ENCODE results near the gene SPEF1.
A peak's percentile ranks its signal among the peaks of the same experiment; 100 is the strongest.

SPEF1 gene

DNA sequence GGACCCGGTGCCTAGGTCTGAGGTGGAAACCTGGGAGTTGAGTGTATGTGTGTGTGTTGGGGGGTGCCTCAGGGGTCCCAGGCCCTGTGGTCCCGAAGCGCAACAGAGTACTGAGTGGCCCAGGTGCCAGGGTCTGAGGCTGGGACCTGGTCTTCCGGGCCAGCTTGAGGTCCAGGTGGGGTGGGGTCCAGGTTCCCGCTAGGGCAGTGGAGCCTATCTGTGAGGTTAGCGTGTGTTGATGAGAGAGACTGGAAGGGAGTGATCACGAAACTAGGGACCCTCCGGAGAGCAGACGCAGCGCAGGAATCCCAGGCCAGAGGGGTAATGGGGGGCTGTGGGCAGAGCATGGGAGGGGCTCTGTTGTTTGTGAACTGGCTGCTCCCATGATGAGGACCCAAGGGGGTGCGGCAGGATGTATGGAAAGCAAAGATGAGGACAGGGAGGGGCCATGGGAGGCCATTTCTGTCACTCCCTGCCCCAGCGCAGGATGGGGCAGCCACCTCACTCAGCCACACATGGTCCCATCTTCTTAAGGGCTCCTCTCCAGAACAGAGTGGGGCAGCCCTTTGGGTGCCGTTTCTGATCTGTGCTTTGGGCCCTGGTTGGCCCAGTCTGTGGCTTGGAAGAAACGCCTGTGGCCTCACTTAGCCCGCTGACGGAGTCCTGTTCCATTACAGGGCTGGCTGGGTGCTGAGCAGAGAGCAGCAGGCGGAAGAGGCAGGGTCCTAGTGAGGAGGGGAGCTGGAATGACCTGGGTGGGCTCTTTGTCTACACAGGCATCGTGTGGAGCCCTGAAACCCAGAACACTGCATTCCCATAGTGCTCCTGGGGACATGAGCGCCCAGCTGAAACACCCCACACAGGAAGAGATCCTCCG, 47.9 kb downstream of the SPEF1 start:
- TF ChIP-seq Cebpa-rat (IDR thresholded peaks at IDR 0.05) = no peak
- Histone ChIP-seq H3K9me3 (replicated peaks in 1 of 11) (no peaks in the 10 kb centered on the region), H3K27me3 (peaks cover 25 to 40% (median 31%) of the 10 kb centered on the region in 11 experiments), H3K4me3 (no peak overlapping the region; a peak in 1 of 20 replicates), H3K9ac (peak overlapping the region in 2 of 11 experiments; percentile 39 to 44; a peak in 2 of 22 replicates), H3K27ac (no peak overlapping the region), H4K20me1 (no peaks in the 10 kb centered on the region), H3K36me3 (no peaks in the 10 kb centered on the region), H3K4me2 (peak overlapping the region; percentile 19 to 84 (median 61); a peak in 21 of 22 replicates), H3K4me1 (peaks cover 19 to 58% (median 35%) of the 10 kb centered on the region in 10 experiments; a peak in 19 of 20 replicates)

- peaks cover 25 to 40% (median 31%) of the 10 kb centered on the region in 11 experiments for H3K27me3 ChIP-seq
- H3K9me3 ChIP-seq (replicated peaks in 1 of 11) = no peaks in the 10 kb centered on the region
- H3K4me3 ChIP-seq = peak within 1 kb of the TSS in 3 of 10 experiments; percentile 5 to 38 (median 24); a peak in 3 of 20 replicates
- peaks cover 27 to 66% (median 43%) of the 10 kb centered on the region in 10 experiments for H3K4me1 ChIP-seq
- no peaks in the 10 kb centered on the region for H3K36me3 ChIP-seq
- H3K4me2 ChIP-seq = peak within 1 kb of the TSS; percentile 19 to 84 (median 61); a peak in 21 of 22 replicates
- H4K20me1 ChIP-seq = no peaks in the 10 kb centered on the region
- H3K27ac ChIP-seq = no peak within 1 kb of the TSS; a peak in 1 of 22 replicates
- TF ChIP-seq Cebpa-rat (IDR thresholded peaks at IDR 0.05) = no peak
- H3K9ac ChIP-seq = peak within 1 kb of the TSS in 5 of 11 experiments; percentile 18 to 44 (median 39); a peak in 3 of 22 replicates
Observed at GRCh38 chr20:3732327-3733118, 48.7 kb downstream of the SPEF1 start, which contains the start of gene HSPA12B. Gene HSPA12B (plus strand): TSS chr20:3732685. CDS start chr20:3738675, 5,990 bp downstream.

- H3K9me3 ChIP-seq (replicated peaks in 1 of 11) = no peaks in the 10 kb centered on the region
- no peak overlapping the region for H3K4me3 ChIP-seq
Observed at GRCh38 chr20:3731944-3732326, 49.3 kb downstream of the SPEF1 start.

DNA sequence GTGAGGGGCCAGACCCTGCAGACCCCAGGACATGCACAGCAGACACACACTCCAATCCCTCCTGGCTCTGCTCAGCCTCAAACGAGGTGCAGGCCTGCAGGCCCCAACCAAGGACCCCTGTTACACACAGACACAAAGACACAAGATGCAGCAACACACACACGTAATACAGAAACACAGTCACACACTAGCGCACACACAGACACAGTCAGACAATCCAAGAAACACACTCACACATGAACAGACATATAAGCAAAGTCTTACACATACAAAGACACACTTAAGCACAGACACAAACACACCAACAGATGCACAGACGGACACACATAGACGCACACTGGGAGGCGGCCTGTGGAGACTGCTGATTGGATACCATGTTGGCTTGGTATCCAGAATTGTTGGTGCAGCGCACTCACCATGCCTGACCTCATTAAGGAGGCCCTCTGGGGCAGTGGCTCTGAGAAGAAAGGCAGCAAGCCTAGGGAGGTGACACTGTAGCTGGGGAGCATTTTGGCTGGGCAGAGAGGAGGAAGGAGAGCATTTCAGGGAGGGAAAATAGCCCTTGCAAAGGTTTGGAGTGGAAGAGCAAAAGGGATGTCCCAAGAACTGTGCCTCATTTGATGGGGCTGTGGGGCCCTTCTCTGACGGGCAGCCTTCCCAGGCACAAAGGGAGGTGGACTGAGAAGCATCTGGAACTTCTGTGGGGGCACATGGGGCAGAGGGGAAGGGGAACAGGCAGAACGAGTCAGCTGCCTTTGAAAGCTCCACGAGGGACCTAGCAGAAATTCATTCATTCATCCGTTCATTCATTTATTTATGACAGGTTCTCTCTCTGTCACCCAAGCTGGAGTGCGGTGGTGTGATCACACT, 50.2 kb downstream of the SPEF1 start:
- H3K4me1 ChIP-seq = peaks cover 27 to 72% (median 43%) of the 10 kb centered on the region in 10 experiments
- peaks cover 25 to 40% (median 31%) of the 10 kb centered on the region in 11 experiments for H3K27me3 ChIP-seq
- TF ChIP-seq Cebpa-rat (IDR thresholded peaks at IDR 0.05) = no peak
- no peaks in the 10 kb centered on the region for H4K20me1 ChIP-seq
- no peaks in the 10 kb centered on the region for H3K9me3 ChIP-seq (replicated peaks in 1 of 11)
- no peak overlapping the region for H3K4me3 ChIP-seq
- H3K9ac ChIP-seq = 0 out of 22 replicates have a peak overlapping the region, but pooled peaks of 1 of the 11 experiments have one; percentile 24
- H3K27ac ChIP-seq = no peak overlapping the region
- peak overlapping the region in 10 of 11 experiments; percentile 10 to 84 (median 55); a peak in 17 of 22 replicates for H3K4me2 ChIP-seq
- no peaks in the 10 kb centered on the region for H3K36me3 ChIP-seq

More at GRCh38 chr20:3731944-3732326, 49.3 kb downstream of the SPEF1 start:
- Histone ChIP-seq H3K9ac (0 out of 22 replicates have a peak overlapping the region, but pooled peaks of 2 of the 11 experiments have one; percentile 33 to 39), H3K4me1 (peaks cover 27 to 72% (median 43%) of the 10 kb centered on the region in 10 experiments), H4K20me1 (no peaks in the 10 kb centered on the region), H3K36me3 (no peaks in the 10 kb centered on the region), H3K27me3 (peaks cover 25 to 40% (median 31%) of the 10 kb centered on the region in 11 experiments), H3K27ac (no peak overlapping the region), H3K4me2 (peak overlapping the region in 9 of 11 experiments; percentile 14 to 84 (median 61); a peak in 6 of 22 replicates)
- TF ChIP-seq Cebpa-rat (IDR thresholded peaks at IDR 0.05) = no peak

- TF ChIP-seq Cebpa-rat (IDR thresholded peaks at IDR 0.05) = no peak
- Histone ChIP-seq H3K4me2 (peak overlapping the region; percentile 10 to 84 (median 46); a peak in 21 of 22 replicates), H3K27me3 (peaks cover 25 to 40% (median 31%) of the 10 kb centered on the region in 11 experiments), H3K9ac (no peak overlapping the region), H3K36me3 (no peaks in the 10 kb centered on the region), H3K4me1 (peaks cover 27 to 72% (median 43%) of the 10 kb centered on the region in 10 experiments), H3K9me3 (replicated peaks in 1 of 11) (no peaks in the 10 kb centered on the region), H4K20me1 (no peaks in the 10 kb centered on the region), H3K27ac (no peak overlapping the region), H3K4me3 (no peak overlapping the region)
Observed at GRCh38 chr20:3729811-3730540, 51.3 kb downstream of the SPEF1 start.

GRCh38 chr20:3729378-3729777, 51.9 kb downstream of the SPEF1 start:
- Histone ChIP-seq H3K4me3 (no peak overlapping the region), H3K4me1 (peaks cover 27 to 70% (median 44%) of the 10 kb centered on the region in 10 experiments), H4K20me1 (no peaks in the 10 kb centered on the region), H3K27ac (no peak overlapping the region), H3K4me2 (peak overlapping the region in 6 of 11 experiments; percentile 41 to 84 (median 72); a peak in 10 of 22 replicates), H3K9me3 (replicated peaks in 1 of 11) (no peaks in the 10 kb centered on the region), H3K36me3 (no peaks in the 10 kb centered on the region), H3K27me3 (peaks cover 25 to 37% (median 31%) of the 10 kb centered on the region in 11 experiments), H3K9ac (no peak overlapping the region)
- no peak for TF ChIP-seq Cebpa-rat (IDR thresholded peaks at IDR 0.05)

DNA sequence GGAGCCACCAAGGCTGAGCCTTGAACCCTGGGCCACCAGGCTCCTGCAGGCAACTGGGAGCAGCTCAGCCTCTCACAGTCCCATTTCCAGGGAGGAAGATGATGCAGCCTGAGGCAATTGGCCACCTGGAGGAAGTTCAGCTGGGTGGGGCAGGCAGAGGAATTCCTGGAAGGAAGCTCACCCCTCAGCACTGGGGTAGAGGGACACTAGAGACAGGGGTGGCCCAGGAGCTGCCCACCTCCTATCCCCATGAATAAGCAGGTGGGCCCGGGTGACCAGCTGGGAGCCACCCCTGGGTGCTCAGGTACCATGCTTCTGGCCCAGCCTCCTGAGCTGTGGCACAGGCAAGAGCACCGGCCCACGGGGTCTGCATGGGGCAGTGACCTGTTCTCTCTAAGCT, 52.4 kb downstream of the SPEF1 start:
- Histone ChIP-seq H3K27me3 (peaks cover 23 to 34% (median 30%) of the 10 kb centered on the region in 11 experiments), H3K4me3 (no peak overlapping the region), H3K9me3 (replicated peaks in 1 of 11) (no peaks in the 10 kb centered on the region), H3K27ac (no peak overlapping the region), H3K9ac (no peak overlapping the region), H3K36me3 (no peaks in the 10 kb centered on the region), H3K4me2 (peak overlapping the region; percentile 11 to 84 (median 47); a peak in 16 of 22 replicates), H3K4me1 (peaks cover 27 to 66% (median 47%) of the 10 kb centered on the region in 10 experiments), H4K20me1 (no peaks in the 10 kb centered on the region)
- TF ChIP-seq Cebpa-rat (IDR thresholded peaks at IDR 0.05) = no peak

All from BLaER1 treated with 17β-estradiol and CSF1 and Interleukin-3, amounts not matched to agents 10 nM and 100 nM (cell line).